Measurements from ENCODE around the gene CDC42EP4.

- TF ChIP-seq PPARA (CRISPR knock-in tag; IDR thresholded peaks at IDR 0.05; ENCODE audit: borderline replicate concordance) (no peak), ZC3H10 (CRISPR knock-in tag; IDR thresholded peaks at IDR 0.05) (no peak), PATZ1 (CRISPR knock-in tag; IDR thresholded peaks at IDR 0.05; ENCODE audit: borderline replicate concordance) (no peak), TOX (CRISPR knock-in tag; IDR thresholded peaks at IDR 0.05; ENCODE audit: borderline replicate concordance) (no peak), BACH2 (CRISPR knock-in tag; IDR thresholded peaks at IDR 0.05; ENCODE audit: borderline replicate concordance) (no peak), ZNF565 (CRISPR knock-in tag; conservative IDR thresholded peaks at IDR 0.05; ENCODE audit: low read depth) (no peak), GLIS3 (CRISPR knock-in tag; IDR thresholded peaks at IDR 0.05) (no peak), ZNF8 (CRISPR knock-in tag; IDR thresholded peaks at IDR 0.05) (no peak)
Measured at GRCh38 chr17:73346501-73347162, 34.8 kb upstream of the CDC42EP4 start.

Data from SK-N-SH treated with all-trans-retinoic acid at 6 μM for 48 hours (cell line).